Measurements from ENCODE around the gene BSDC1. TPM values are rescaled to one million over a fixed set of nuclear protein-coding genes. Genes with fewer than 3 reads are reported as not detected.

The BSDC1 gene
- total and polyA plus RNA-seq, 2 of the 13 experiments (the other 11 are each of a cell fraction or from before 2014, with no cell fraction given) = 40.3 to 64.2 TPM

DNA sequence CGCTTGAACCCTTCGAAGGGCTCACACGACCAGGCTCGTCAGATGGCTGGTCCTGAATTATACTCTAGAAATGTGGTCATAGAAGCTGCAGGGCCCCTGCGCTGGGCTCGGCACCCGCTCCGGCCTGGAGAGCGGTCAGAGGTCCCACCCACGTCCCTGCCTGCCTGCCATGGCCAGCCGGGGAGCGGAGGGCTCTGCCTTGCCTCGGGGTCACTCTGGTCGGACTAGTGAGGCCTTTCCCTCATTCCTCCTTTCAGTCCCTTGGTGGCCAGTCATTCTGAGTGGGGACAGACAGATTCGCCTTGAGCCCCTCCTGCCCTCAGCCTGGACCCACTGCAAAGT is 57.7 kb downstream of the BSDC1 start (continued):
- TF ChIP-seq, protein P1, sequence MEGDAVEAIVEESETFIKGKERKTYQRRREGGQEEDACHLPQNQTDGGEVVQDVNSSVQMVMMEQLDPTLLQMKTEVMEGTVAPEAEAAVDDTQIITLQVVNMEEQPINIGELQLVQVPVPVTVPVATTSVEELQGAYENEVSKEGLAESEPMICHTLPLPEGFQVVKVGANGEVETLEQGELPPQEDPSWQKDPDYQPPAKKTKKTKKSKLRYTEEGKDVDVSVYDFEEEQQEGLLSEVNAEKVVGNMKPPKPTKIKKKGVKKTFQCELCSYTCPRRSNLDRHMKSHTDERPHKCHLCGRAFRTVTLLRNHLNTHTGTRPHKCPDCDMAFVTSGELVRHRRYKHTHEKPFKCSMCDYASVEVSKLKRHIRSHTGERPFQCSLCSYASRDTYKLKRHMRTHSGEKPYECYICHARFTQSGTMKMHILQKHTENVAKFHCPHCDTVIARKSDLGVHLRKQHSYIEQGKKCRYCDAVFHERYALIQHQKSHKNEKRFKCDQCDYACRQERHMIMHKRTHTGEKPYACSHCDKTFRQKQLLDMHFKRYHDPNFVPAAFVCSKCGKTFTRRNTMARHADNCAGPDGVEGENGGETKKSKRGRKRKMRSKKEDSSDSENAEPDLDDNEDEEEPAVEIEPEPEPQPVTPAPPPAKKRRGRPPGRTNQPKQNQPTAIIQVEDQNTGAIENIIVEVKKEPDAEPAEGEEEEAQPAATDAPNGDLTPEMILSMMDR (CRISPR knock-in tag; IDR thresholded peaks at IDR 0.05) = 0 out of 2 replicates have a peak, but pooled peaks have one; percentile 9
- TF ChIP-seq U2AF1 (optimal IDR thresholded peaks at IDR 0.05; ENCODE audit: low read depth, low read length) (no peak), HDAC1 (CRISPR knock-in tag; IDR thresholded peaks at IDR 0.05) (peak; percentile 1; the same call in 1 of the 2 replicates), RBM39 (IDR thresholded peaks at IDR 0.05; ENCODE audit: low read depth, low read length, poor library complexity, severe bottlenecking) (no peak), PHF8 (CRISPR knock-in tag; IDR thresholded peaks at IDR 0.05) (0 out of 2 replicates have a peak, but pooled peaks have one; percentile 9), ZNF274 (CRISPR knock-in tag; IDR thresholded peaks at IDR 0.05) (0 out of 2 replicates have a peak, but pooled peaks have one; percentile 29), HNRNPL (IDR thresholded peaks at IDR 0.05; ENCODE audit: low read depth, low read length) (no peak), ZNF616 (CRISPR knock-in tag; IDR thresholded peaks at IDR 0.05; ENCODE audit: low read depth) (no peak), ZNF367 (CRISPR knock-in tag; IDR thresholded peaks at IDR 0.05; ENCODE audit: borderline replicate concordance) (no peak), ZNF138 (CRISPR knock-in tag; IDR thresholded peaks at IDR 0.05; ENCODE audit: low read depth) (no peak), GZF1 (CRISPR knock-in tag; IDR thresholded peaks at IDR 0.05) (no peak), AGO2 (optimal IDR thresholded peaks at IDR 0.05; ENCODE audit: low read depth, low read length) (no peak)
- TF ChIP-seq, protein P2, sequence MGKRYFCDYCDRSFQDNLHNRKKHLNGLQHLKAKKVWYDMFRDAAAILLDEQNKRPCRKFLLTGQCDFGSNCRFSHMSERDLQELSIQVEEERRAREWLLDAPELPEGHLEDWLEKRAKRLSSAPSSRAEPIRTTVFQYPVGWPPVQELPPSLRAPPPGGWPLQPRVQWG (CRISPR knock-in tag; IDR thresholded peaks at IDR 0.05; ENCODE audit: borderline replicate concordance, low read depth) = no peak
- TF ChIP-seq, protein P3, sequence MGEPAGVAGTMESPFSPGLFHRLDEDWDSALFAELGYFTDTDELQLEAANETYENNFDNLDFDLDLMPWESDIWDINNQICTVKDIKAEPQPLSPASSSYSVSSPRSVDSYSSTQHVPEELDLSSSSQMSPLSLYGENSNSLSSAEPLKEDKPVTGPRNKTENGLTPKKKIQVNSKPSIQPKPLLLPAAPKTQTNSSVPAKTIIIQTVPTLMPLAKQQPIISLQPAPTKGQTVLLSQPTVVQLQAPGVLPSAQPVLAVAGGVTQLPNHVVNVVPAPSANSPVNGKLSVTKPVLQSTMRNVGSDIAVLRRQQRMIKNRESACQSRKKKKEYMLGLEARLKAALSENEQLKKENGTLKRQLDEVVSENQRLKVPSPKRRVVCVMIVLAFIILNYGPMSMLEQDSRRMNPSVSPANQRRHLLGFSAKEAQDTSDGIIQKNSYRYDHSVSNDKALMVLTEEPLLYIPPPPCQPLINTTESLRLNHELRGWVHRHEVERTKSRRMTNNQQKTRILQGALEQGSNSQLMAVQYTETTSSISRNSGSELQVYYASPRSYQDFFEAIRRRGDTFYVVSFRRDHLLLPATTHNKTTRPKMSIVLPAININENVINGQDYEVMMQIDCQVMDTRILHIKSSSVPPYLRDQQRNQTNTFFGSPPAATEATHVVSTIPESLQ (CRISPR knock-in tag; conservative IDR thresholded peaks at IDR 0.05) = no peak
- TF ChIP-seq, protein P4, sequence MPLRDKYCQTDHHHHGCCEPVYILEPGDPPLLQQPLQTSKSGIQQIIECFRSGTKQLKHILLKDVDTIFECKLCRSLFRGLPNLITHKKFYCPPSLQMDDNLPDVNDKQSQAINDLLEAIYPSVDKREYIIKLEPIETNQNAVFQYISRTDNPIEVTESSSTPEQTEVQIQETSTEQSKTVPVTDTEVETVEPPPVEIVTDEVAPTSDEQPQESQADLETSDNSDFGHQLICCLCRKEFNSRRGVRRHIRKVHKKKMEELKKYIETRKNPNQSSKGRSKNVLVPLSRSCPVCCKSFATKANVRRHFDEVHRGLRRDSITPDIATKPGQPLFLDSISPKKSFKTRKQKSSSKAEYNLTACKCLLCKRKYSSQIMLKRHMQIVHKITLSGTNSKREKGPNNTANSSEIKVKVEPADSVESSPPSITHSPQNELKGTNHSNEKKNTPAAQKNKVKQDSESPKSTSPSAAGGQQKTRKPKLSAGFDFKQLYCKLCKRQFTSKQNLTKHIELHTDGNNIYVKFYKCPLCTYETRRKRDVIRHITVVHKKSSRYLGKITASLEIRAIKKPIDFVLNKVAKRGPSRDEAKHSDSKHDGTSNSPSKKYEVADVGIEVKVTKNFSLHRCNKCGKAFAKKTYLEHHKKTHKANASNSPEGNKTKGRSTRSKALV (CRISPR knock-in tag; IDR thresholded peaks at IDR 0.05) = 0 out of 2 replicates have a peak, but pooled peaks have one; percentile 6
- TF ChIP-seq, protein P5, sequence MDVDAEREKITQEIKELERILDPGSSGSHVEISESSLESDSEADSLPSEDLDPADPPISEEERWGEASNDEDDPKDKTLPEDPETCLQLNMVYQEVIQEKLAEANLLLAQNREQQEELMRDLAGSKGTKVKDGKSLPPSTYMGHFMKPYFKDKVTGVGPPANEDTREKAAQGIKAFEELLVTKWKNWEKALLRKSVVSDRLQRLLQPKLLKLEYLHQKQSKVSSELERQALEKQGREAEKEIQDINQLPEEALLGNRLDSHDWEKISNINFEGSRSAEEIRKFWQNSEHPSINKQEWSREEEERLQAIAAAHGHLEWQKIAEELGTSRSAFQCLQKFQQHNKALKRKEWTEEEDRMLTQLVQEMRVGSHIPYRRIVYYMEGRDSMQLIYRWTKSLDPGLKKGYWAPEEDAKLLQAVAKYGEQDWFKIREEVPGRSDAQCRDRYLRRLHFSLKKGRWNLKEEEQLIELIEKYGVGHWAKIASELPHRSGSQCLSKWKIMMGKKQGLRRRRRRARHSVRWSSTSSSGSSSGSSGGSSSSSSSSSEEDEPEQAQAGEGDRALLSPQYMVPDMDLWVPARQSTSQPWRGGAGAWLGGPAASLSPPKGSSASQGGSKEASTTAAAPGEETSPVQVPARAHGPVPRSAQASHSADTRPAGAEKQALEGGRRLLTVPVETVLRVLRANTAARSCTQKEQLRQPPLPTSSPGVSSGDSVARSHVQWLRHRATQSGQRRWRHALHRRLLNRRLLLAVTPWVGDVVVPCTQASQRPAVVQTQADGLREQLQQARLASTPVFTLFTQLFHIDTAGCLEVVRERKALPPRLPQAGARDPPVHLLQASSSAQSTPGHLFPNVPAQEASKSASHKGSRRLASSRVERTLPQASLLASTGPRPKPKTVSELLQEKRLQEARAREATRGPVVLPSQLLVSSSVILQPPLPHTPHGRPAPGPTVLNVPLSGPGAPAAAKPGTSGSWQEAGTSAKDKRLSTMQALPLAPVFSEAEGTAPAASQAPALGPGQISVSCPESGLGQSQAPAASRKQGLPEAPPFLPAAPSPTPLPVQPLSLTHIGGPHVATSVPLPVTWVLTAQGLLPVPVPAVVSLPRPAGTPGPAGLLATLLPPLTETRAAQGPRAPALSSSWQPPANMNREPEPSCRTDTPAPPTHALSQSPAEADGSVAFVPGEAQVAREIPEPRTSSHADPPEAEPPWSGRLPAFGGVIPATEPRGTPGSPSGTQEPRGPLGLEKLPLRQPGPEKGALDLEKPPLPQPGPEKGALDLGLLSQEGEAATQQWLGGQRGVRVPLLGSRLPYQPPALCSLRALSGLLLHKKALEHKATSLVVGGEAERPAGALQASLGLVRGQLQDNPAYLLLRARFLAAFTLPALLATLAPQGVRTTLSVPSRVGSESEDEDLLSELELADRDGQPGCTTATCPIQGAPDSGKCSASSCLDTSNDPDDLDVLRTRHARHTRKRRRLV (CRISPR knock-in tag; IDR thresholded peaks at IDR 0.05) = no peak
- TF ChIP-seq, protein P6, sequence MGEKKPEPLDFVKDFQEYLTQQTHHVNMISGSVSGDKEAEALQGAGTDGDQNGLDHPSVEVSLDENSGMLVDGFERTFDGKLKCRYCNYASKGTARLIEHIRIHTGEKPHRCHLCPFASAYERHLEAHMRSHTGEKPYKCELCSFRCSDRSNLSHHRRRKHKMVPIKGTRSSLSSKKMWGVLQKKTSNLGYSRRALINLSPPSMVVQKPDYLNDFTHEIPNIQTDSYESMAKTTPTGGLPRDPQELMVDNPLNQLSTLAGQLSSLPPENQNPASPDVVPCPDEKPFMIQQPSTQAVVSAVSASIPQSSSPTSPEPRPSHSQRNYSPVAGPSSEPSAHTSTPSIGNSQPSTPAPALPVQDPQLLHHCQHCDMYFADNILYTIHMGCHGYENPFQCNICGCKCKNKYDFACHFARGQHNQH (CRISPR knock-in tag; IDR thresholded peaks at IDR 0.05) = peak; percentile 9; the same call in 1 of the 2 replicates

All from HepG2 (cell line).